Upper lobe of right lung (tissue), 1 donor: ENCODE measurements around the gene EHBP1L1. TPM values are rescaled to one million over a fixed set of nuclear protein-coding genes. Genes with fewer than 3 reads are reported as not detected.

Experiments used
- ATAC-seq: fragments of 200-7000 bp; cut with Tn5 transposase; one replicate; pipeline ENCODE4 v1.9.1; 2020; ENCODE audit warnings: mild to moderate bottlenecking, moderate library complexity
- DNase-seq: peaks from one replicate; pipeline ENCODE4 v3.0.0-alpha.2; 2020
- H3K27ac ChIP-seq: fragments of 200-600 bp; one replicate; pipeline ENCODE4 v1.8.0; 2022
- H3K27me3 ChIP-seq: fragments of 200-600 bp; one replicate; pipeline ENCODE4 v1.8.0; 2022; ENCODE audit warnings: mild to moderate bottlenecking
- H3K36me3 ChIP-seq: fragments of 200-600 bp; one replicate; pipeline ENCODE4 v1.8.0; 2022
- H3K4me1 ChIP-seq: fragments of 200-600 bp; one replicate; pipeline ENCODE4 v1.8.0; 2022
- H3K4me3 ChIP-seq: fragments of 200-600 bp; one replicate; pipeline ENCODE4 v1.8.0; 2022; ENCODE audit warnings: mild to moderate bottlenecking
- H3K9me3 ChIP-seq: fragments of 200-600 bp; one replicate; pipeline ENCODE4 v1.8.0; 2022
- CTCF ChIP-seq: fragments of 200-600 bp; IDR thresholded peaks from one replicate; pipeline ENCODE4 v1.8.0; 2022; ENCODE audit warnings: antibody characterized with exemption
- intact Hi-C: fragments of 100-400 bp; cut with DNase I; formaldehyde crosslinking; loops from one replicate; pipeline ENCODE4 v1.11.0; 2022
- total RNA-seq: library from RNA; stranded (reverse); fragmentation: NEBNext Ultra II Directional; extraction: Animal tissue kit (Norgen Biotek cat#: 25700); gene quantifications from one replicate; pipeline ENCODE4 v1.2.1, GENCODE V29; 2021
- donor health status: DM: no; HTN: yes; CAD: no; lungs with severe emphysema.

EHBP1L1 gene
- total RNA-seq, 1 donor from 2014 or later, result 88.3 TPM

- Histone ChIP-seq H3K36me3 (peaks cover 56% of the 10 kb centered on the region), H3K9me3 (no peaks in the 10 kb centered on the region), H3K27me3 (no peaks in the 10 kb centered on the region), H3K4me3 (no peak overlapping the region), H3K4me1 (peaks cover 12% of the 10 kb centered on the region), H3K27ac (no peak overlapping the region)
- DNase-seq (no peak), ATAC-seq (no peak)
- intact Hi-C loops, result no loop called here
- no peak for TF ChIP-seq CTCF
Measured at GRCh38 chr11:65619281-65619928, 43.6 kb downstream of the EHBP1L1 start.

- intact Hi-C loops, result no loop called here
- H3K36me3 ChIP-seq, result peaks cover 69% of the 10 kb centered on the region
- DNase-seq (no peak), ATAC-seq (peak; percentile 40)
- H3K4me1 ChIP-seq, result peaks cover 12% of the 10 kb centered on the region
- no peaks in the 10 kb centered on the region for H3K9me3 ChIP-seq
- H3K27me3 ChIP-seq, result no peaks in the 10 kb centered on the region
- no peak overlapping the region for H3K27ac ChIP-seq
- TF ChIP-seq CTCF, result no peak
- no peak overlapping the region for H3K4me3 ChIP-seq
Measured at GRCh38 chr11:65620666-65621065, 44.8 kb downstream of the EHBP1L1 start.

- H3K36me3 ChIP-seq, result peaks cover 75% of the 10 kb centered on the region
- H3K4me1 ChIP-seq, result peaks cover 9% of the 10 kb centered on the region
- ATAC-seq, result peak; percentile 33
- H3K9me3 ChIP-seq, result no peaks in the 10 kb centered on the region
- no peak overlapping the region for H3K4me3 ChIP-seq
- intact Hi-C loops, result no loop called here
- no peak for TF ChIP-seq CTCF
- H3K27me3 ChIP-seq, result no peaks in the 10 kb centered on the region
- no peak for DNase-seq
- no peak overlapping the region for H3K27ac ChIP-seq
Measured at GRCh38 chr11:65621460-65621859, 45.6 kb downstream of the EHBP1L1 start.

GRCh38 chr11:65622011-65622410 lies 46.2 kb downstream of the EHBP1L1 start:
- Histone ChIP-seq H3K9me3 (no peaks in the 10 kb centered on the region), H3K27ac (no peak overlapping the region), H3K4me1 (peaks cover 4% of the 10 kb centered on the region), H3K36me3 (peaks cover 80% of the 10 kb centered on the region), H3K4me3 (no peak overlapping the region), H3K27me3 (no peaks in the 10 kb centered on the region)
- ATAC-seq (no peak), DNase-seq (no peak)
- no peak for TF ChIP-seq CTCF
- intact Hi-C loops, result no loop called here

- intact Hi-C loops, result no loop called here
- H3K36me3 ChIP-seq, result peaks cover 82% of the 10 kb centered on the region
Measured at GRCh38 chr11:65623177-65623576, 47.3 kb downstream of the EHBP1L1 start.

More at GRCh38 chr11:65623177-65623576, 47.3 kb downstream of the EHBP1L1 start:
- no peak for TF ChIP-seq CTCF
- no peak for ATAC-seq
- H3K4me3 ChIP-seq, result no peak overlapping the region
- no peaks in the 10 kb centered on the region for H3K27me3 ChIP-seq
- H3K9me3 ChIP-seq, result no peaks in the 10 kb centered on the region
- DNase-seq, result no peak
- no peaks in the 10 kb centered on the region for H3K4me1 ChIP-seq
- H3K27ac ChIP-seq, result no peak overlapping the region
